Neuronal stem cell (in vitro differentiated cells): Measurements from ENCODE around the gene KRT33A.
A peak's percentile ranks its signal among the peaks of the same experiment; 100 is the strongest.

Experiments
- DNase-seq: peaks from one replicate; pipeline ENCODE4 v3.0.0-alpha.2; 2013; ENCODE audit warnings: low spot score
- H2AFZ ChIP-seq: one replicate; pipeline ENCODE4 v1.6.1; 2013; ENCODE audit warnings: mild to moderate bottlenecking, low read length, inconsistent platforms
- H2AK5ac ChIP-seq: 2 replicates; pipeline ENCODE4 v1.6.1; 2013; ENCODE audit warnings: low read depth, mild to moderate bottlenecking, inconsistent platforms, low read length, moderate library complexity, mixed read lengths
- H2BK120ac ChIP-seq: 2 replicates; pipeline ENCODE4 v1.6.1; 2013; ENCODE audit warnings: low read depth, mild to moderate bottlenecking, inconsistent platforms, low read length, moderate library complexity, mixed read lengths
- H2BK12ac ChIP-seq: one replicate; pipeline ENCODE4 v1.6.1; 2013; ENCODE audit warnings: low read length, inconsistent platforms
- H2BK15ac ChIP-seq: 2 replicates; pipeline ENCODE4 v1.6.1; 2013; ENCODE audit warnings: mild to moderate bottlenecking, low read length, inconsistent platforms, mixed read lengths
- H2BK5ac ChIP-seq: one replicate; pipeline ENCODE4 v1.6.1; 2013; ENCODE audit warnings: inconsistent platforms, mild to moderate bottlenecking, low read length, moderate library complexity
- H3K14ac ChIP-seq: one replicate; pipeline ENCODE4 v1.6.1; 2013; ENCODE audit warnings: low read length, inconsistent platforms
- H3K18ac ChIP-seq: 2 replicates; pipeline ENCODE4 v1.6.1; 2013; ENCODE audit warnings: low read length, inconsistent platforms
- H3K23ac ChIP-seq: 2 replicates; pipeline ENCODE4 v1.6.1; 2013; ENCODE audit warnings: low read depth, mild to moderate bottlenecking, mixed read lengths, low read length, inconsistent platforms; ENCODE audit not compliant: poor library complexity
- H3K27ac ChIP-seq: replicated peaks from 3 replicates; pipeline ENCODE4 v1.5.1; 2013; ENCODE audit warnings: low read length, inconsistent platforms
- H3K27me3 ChIP-seq, 3 experiments: 2 replicates each; pipeline ENCODE4 v1.6.1; 2013; ENCODE audit warnings: low read length in 3 of 3, mild to moderate bottlenecking in 2 of 3, inconsistent platforms in 1 of 3, low read depth in 1 of 3, mixed read lengths in 1 of 3, moderate library complexity in 1 of 3; ENCODE audit not compliant: control insufficient read depth in 3 of 3, insufficient read depth in 3 of 3
- H3K36me3 ChIP-seq, 2 donors: replicated peaks in 1 of 2; 2 replicates each; pipeline ENCODE4 v1.6.1; 2013; ENCODE audit warnings: low read length in 2 of 2; ENCODE audit not compliant: control insufficient read depth in 2 of 2, insufficient read depth in 2 of 2
- H3K4ac ChIP-seq: 2 replicates; pipeline ENCODE4 v1.6.1; 2013; ENCODE audit warnings: inconsistent platforms, mild to moderate bottlenecking, low read length, moderate library complexity
- H3K4me1 ChIP-seq, 2 donors: 1 replicate in 1 of 2; 2 replicates in 1 of 2; pipeline ENCODE4 v1.6.1; 2013; ENCODE audit warnings: low read length in 2 of 2, low read depth in 1 of 2; ENCODE audit not compliant: control insufficient read depth in 2 of 2, insufficient read depth in 1 of 2
- H3K4me2 ChIP-seq: one replicate; pipeline ENCODE4 v1.6.1; 2013; ENCODE audit warnings: mild to moderate bottlenecking, low read length, inconsistent platforms; ENCODE audit not compliant: insufficient read depth, poor library complexity, severe bottlenecking
- H3K4me3 ChIP-seq, 2 donors: 2 replicates each; pipeline ENCODE4 v1.5.1; 2013; ENCODE audit warnings: low read length in 2 of 2, mild to moderate bottlenecking in 2 of 2, inconsistent platforms in 1 of 2, moderate library complexity in 1 of 2
- H3K79me1 ChIP-seq: one replicate; pipeline ENCODE4 v1.6.1; 2013; ENCODE audit warnings: low read depth, mild to moderate bottlenecking, inconsistent platforms, low read length, moderate library complexity
- H3K9ac ChIP-seq: one replicate; pipeline ENCODE4 v1.6.1; 2013; ENCODE audit warnings: mild to moderate bottlenecking, low read depth, low read length, inconsistent platforms; ENCODE audit not compliant: poor library complexity
- H3K9me3 ChIP-seq, 2 donors: replicated peaks in 1 of 2; 2 replicates each; pipeline versions ENCODE3 to v1.6.1; 2013; ENCODE audit warnings: low read length in 2 of 2, mild to moderate bottlenecking in 2 of 2, inconsistent platforms in 1 of 2, low read depth in 1 of 2, mixed read lengths in 1 of 2, moderate library complexity in 1 of 2; ENCODE audit not compliant: control insufficient read depth in 2 of 2, insufficient read depth in 1 of 2
- H4K8ac ChIP-seq: one replicate; pipeline ENCODE4 v1.6.1; 2013; ENCODE audit warnings: low read depth, mild to moderate bottlenecking, inconsistent platforms, low read length, moderate library complexity
- H4K91ac ChIP-seq: one replicate; pipeline ENCODE4 v1.6.1; 2013; ENCODE audit warnings: low read length, low read depth, mild to moderate bottlenecking, inconsistent platforms; ENCODE audit not compliant: poor library complexity
- WGBS, 2 donors: extraction: QIAGEN DNeasy Blood & Tissue Kit; methylation state at CpG; one replicate each; pipeline ENCODE4 v1.1.7; 2013; ENCODE audit warnings: missing lambda C conversion rate in 2 of 2, mixed read lengths in 1 of 2; ENCODE audit not compliant: insufficient read length in 2 of 2, insufficient replicate concordance in 1 of 2; ENCODE audit errors: extremely low coverage in 2 of 2; 5-methylcytosine and 5-hydroxymethylcytosine counted together

The KRT33A gene

DNA sequence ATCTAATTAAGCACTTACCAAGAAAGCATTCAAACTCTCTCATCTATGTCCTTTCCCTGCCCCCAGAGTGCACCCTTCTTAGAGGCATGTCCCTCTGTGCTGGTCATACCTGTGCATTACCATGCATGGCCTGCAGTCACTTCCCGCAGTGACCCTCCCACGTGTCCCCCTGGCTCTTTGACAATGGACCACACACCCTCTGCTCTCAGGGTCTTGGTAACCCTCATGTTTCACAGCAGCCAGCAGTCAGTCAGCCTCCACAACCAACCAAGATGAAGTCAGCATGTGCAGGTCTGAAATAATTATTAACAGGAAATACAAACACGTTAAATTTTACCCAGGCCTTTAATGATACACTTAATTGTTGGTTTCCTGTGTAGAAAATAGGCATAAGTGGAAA is 10.1 kb downstream of the KRT33A start:
- Histone ChIP-seq H3K23ac (no peak overlapping the region), H3K4me3 (no peak overlapping the region), H3K4me1 (no peaks in the 10 kb centered on the region), H2BK5ac (no peak overlapping the region), H4K8ac (no peak overlapping the region), H3K4me2 (no peak overlapping the region), H2AK5ac (no peak overlapping the region), H3K14ac (no peak overlapping the region), H3K27ac (no peak overlapping the region), H3K9me3 (peaks cover 0 to 3% of the 10 kb centered on the region in 2 donors), H3K36me3 (no peaks in the 10 kb centered on the region), H3K27me3 (no peaks in the 10 kb centered on the region), H2BK12ac (no peak overlapping the region), H3K4ac (no peak overlapping the region), H4K91ac (no peak overlapping the region), H2AFZ (no peak overlapping the region), H2BK120ac (no peak overlapping the region), H2BK15ac (no peak overlapping the region), H3K9ac (no peak overlapping the region), H3K79me1 (no peaks in the 10 kb centered on the region), H3K18ac (no peak overlapping the region)
- no CpG with 5 or more reads among the region's 3 CpGs for WGBS, 2 donors
- no peak for DNase-seq

DNA sequence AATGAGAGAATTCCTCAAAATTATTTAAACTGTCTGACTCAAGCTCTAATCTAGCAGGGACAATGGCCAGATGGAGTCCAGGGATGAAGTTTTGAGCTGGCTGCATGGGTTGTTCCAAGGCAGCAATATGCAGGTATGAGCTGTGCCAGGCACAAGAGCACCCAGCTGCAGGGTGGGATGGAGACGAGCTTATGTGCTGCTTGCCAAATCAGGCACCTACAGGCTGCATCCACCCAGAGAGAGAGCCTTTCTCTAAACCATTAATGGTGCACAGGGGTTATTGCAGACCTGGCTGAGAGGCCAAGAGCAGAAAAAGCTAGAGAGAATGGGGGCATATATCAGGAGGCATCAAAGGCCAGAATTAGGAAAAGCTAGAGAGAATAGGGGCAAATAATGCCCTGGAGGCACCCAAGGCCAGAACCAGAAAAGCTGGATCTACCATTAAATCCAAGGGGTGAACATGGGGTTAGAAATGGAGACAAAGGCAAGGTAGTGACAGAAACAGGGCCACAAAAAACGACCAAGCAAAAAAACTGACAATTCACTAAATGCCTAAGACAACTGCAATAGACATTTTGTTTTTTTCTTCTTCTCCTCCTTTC is 11.0 kb downstream of the KRT33A start:
- no CpG with 5 or more reads among the region's 2 CpGs for WGBS, 2 donors
- no peak overlapping the region for H2BK15ac ChIP-seq
- no peak overlapping the region for H3K18ac ChIP-seq
- H3K36me3 ChIP-seq, result no peaks in the 10 kb centered on the region
- peaks cover 0 to 3% of the 10 kb centered on the region in 2 donors for H3K9me3 ChIP-seq
- H3K9ac ChIP-seq, result no peak overlapping the region
- H3K23ac ChIP-seq, result no peak overlapping the region
- no peak overlapping the region for H2AFZ ChIP-seq
- no peak overlapping the region for H4K91ac ChIP-seq
- H3K4me3 ChIP-seq, result no peak overlapping the region
- no peak overlapping the region for H2BK120ac ChIP-seq
- H3K27me3 ChIP-seq, result no peaks in the 10 kb centered on the region
- no peak overlapping the region for H2BK12ac ChIP-seq
- no peak for DNase-seq
- no peak overlapping the region for H3K4me2 ChIP-seq
- no peak overlapping the region for H3K27ac ChIP-seq
- no peak overlapping the region for H4K8ac ChIP-seq
- H3K4ac ChIP-seq, result no peak overlapping the region
- H3K14ac ChIP-seq, result no peak overlapping the region
- H3K4me1 ChIP-seq, result no peaks in the 10 kb centered on the region
- H2BK5ac ChIP-seq, result no peak overlapping the region
- H2AK5ac ChIP-seq, result no peak overlapping the region
- H3K79me1 ChIP-seq, result no peaks in the 10 kb centered on the region

DNA sequence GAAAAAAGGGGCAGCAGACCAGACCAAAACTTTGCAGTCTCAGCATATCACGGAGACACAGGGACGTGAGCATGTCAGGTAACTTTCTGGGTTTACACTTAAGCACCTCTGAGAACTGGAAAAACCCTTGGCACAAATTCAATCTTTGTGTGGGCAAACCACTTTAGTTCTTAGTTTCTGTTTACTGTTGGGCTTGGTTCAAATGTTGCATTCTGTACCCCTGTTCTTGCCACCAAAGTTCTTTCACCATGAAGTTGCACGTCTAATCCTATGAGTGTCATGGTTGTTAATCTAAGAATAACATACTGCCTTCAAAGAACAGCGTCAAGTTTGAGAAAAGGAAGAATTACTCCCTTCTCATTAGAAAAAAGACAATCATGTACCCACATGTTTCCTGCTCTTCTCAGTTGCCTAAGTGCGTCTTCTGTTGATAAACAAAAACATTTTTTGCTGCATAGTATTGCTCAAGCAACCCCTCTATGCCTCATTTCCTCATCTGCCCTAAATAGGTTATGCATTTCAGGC is 11.6 kb downstream of the KRT33A start:
- H2BK5ac ChIP-seq, result no peak overlapping the region
- H3K4me2 ChIP-seq, result no peak overlapping the region
- no peaks in the 10 kb centered on the region for H3K36me3 ChIP-seq
- H3K27ac ChIP-seq, result no peak overlapping the region
- no peak overlapping the region for H3K23ac ChIP-seq
- no peak overlapping the region for H3K4me3 ChIP-seq
- no peak overlapping the region for H2BK120ac ChIP-seq
- no peak overlapping the region for H2AFZ ChIP-seq
- H3K9me3 ChIP-seq, result peaks cover 0 to 3% of the 10 kb centered on the region in 2 donors
- no CpG with 5 or more reads among the region's 5 CpGs for WGBS, 2 donors
- H3K9ac ChIP-seq, result no peak overlapping the region
- H3K4me1 ChIP-seq, result no peaks in the 10 kb centered on the region
- no peaks in the 10 kb centered on the region for H3K27me3 ChIP-seq
- no peak overlapping the region for H2BK12ac ChIP-seq
- no peak for DNase-seq
- H4K91ac ChIP-seq, result no peak overlapping the region
- no peak overlapping the region for H3K4ac ChIP-seq
- H3K14ac ChIP-seq, result no peak overlapping the region
- H4K8ac ChIP-seq, result no peak overlapping the region
- H2BK15ac ChIP-seq, result no peak overlapping the region
- no peak overlapping the region for H2AK5ac ChIP-seq
- no peaks in the 10 kb centered on the region for H3K79me1 ChIP-seq
- no peak overlapping the region for H3K18ac ChIP-seq

DNA sequence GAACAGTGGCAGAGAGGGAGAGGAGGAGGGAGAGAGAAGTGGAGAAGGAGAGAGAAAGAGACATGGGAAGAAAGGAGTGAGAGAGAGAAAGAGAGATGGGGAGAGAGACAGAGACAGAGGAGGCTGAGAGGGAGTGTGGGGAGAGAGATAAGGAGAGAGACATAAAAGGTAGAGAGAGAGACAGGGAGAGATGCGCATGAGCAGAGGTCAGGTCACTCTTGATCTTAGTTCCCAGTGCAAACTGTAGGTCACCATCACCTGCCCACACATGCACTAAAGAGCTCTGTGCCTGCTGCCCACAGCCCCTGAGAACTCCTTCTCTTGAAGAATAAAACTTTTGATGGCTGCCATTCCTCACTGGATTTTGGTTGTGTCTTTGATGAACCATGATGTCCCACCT is 14.9 kb downstream of the KRT33A start:
- Histone ChIP-seq H3K79me1 (no peaks in the 10 kb centered on the region), H3K14ac (no peak overlapping the region), H3K18ac (peak overlapping the region; percentile 60), H3K4me2 (no peak overlapping the region), H3K36me3 (no peaks in the 10 kb centered on the region), H3K27ac (no peak overlapping the region), H2BK12ac (no peak overlapping the region), H4K91ac (no peak overlapping the region), H3K27me3 (no peaks in the 10 kb centered on the region), H3K4ac (no peak overlapping the region), H2BK120ac (no peak overlapping the region), H3K4me1 (no peaks in the 10 kb centered on the region), H3K9ac (no peak overlapping the region), H4K8ac (no peak overlapping the region), H3K23ac (no peak overlapping the region), H2AFZ (no peak overlapping the region), H2BK15ac (no peak overlapping the region), H3K9me3 (no peaks in the 10 kb centered on the region), H2BK5ac (no peak overlapping the region), H3K4me3 (no peak overlapping the region), H2AK5ac (no peak overlapping the region)
- no peak for DNase-seq
- no CpG with 5 or more reads among the region's 1 CpG for WGBS, 2 donors
